GM19240 (cell line): Measurements from ENCODE around the gene GRIN1.

Source experiments
- DNase-seq: peaks from one replicate; pipeline ENCODE4 v3.0.0; 2011; ENCODE audit warnings: low spot score; ENCODE audit not compliant: insufficient read length

Gene GRIN1

DNA sequence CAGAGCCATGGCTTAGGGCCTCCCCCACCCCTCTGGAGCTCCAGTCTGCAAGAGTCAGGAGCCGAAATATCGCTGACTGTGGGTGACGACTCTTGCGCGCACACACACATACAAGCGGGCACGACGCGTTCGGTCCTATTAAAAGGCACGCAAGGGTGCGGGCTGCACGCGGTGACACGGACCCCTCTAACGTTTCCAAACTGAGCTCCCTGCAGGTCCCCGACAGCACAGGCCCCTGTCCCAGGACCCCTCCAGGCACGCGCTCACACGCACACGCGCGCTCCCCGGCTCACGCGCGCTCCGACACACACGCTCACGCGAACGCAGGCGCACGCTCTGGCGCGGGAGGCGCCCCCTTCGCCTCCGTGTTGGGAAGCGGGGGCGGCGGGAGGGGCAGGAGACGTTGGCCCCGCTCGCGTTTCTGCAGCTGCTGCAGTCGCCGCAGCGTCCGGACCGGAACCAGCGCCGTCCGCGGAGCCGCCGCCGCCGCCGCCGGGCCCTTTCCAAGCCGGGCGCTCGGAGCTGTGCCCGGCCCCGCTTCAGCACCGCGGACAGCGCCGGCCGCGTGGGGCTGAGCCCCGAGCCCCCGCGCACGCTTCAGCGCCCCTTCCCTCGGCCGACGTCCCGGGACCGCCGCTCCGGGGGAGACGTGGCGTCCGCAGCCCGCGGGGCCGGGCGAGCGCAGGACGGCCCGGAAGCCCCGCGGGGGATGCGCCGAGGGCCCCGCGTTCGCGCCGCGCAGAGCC lies at the start of gene GRIN1:
Gene GRIN1, plus strand, starts transcription at position 433 of the 746 bp plus-strand sequence. CDS start 333 bp downstream, outside the sequence.
- no peak for DNase-seq

- no peak for DNase-seq
These were observed 49.6 kb upstream of the GRIN1 start for GRCh38 chr9:137089232-137089947.

DNA sequence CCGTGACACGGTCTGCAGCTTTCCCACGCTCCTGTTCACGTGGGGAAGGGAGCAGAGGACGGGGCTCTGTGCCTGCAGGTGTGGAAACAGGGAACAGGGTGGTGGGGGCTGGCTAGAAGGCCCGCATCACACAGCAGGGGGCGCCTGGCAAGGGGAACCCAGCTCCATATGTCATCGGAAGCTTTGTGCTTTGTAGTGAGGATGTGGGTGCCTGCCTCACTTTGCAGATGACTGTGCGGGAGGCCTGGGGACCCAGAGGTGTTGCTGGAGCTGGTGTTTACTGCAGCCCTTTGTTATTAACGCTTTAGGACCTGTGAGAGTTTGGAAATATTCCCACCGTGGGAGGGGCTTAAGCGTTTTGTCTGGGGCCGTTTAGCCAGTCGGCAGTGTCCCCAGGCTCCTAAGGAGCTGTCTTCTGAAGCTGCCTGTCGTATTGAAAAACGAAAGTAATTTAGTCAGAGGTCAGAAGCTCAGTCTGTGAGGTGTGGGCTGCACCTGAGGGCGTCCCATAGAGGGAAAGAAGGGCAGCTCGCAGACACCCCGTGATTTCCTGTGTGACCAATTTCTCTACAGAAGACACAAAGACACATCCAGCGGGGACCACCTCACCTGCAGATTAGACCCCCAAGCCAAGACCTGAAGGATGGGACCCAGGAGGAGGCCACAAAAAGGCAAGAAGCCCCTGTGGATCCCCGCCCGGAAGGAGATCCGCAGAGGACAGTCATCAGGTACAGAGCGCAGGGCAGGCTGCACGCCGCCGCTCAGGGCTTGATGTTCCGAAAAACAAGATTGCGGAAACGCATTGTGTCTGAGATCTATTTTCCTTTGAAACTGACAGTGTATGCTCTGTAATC lies 43.1 kb upstream of the GRIN1 start:
- peak; percentile 58 for DNase-seq

DNA sequence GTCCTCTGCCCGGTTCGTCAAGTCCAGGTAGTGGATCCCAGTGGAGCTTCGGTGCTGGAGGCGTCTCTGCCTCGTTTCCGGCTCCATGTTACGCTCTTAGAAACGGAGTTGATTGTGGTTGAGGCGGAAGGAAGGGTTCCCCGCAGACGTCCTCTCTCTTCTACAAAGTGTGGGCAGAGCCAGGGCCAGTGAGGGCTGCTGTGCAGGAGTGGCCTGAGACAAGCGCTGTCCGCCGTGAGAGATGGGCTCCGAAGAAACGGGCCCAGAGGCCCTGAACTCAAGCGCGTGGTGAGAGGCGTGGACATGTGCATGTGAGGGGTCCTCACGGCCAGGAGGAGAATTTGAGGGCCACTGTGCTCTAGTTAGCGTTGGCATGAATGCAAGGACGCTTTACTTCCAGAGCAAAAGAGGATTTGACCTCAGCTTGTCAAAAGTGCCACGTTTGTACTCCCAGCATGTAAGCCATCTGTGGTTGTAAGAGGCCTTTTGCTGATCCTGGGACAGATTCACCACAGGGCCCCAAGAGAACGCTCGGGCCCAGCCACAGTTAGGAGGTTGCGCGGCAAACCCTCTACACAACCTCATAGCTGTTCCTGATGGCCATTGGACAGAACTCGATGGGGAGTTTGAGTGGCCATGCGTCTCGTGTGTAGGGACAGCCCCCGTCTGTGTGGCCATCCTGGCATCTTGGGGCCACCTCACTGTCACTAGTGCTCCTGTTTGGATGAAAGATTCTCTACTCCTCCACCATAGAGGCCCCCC lies 42.0 kb upstream of the GRIN1 start:
- DNase-seq, result no peak

DNA sequence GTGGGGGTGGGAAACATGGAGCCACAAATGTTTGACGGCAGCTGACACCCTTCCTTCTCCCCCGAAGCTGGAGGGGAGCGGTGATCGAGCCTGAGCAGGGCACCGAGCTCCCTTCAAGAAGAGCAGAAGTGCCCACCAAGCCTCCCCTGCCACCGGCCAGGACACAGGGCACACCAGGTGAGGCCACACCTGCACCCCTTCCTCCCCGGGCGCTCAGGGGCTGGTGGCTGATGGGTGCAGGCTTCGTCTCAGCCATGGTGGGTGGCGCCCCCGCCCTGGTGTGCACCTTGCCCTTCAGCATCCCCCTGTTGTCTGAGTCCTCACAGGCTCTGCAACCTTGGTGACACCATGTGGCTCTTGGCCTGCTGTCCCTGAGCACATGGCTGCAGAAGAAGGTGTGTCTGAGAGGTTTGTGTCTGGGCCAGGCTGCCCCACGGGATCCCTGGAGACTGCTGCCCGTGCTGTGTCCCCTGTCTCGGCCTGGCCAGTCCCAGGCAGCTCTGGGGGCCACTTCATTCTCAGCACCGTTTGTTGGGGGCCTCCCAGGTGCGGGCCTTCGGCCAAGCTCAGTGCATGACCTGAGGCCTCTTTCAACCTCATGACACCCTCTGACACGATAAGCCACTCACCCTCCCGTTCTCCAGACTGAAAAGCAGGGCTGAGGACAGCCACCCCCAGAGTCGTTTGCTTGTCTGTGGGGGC lies 41.0 kb upstream of the GRIN1 start:
- no peak for DNase-seq

- DNase-seq, result no peak
These were observed 39.7 kb upstream of the GRIN1 start for GRCh38 chr9:137099231-137099630.

GRCh38 chr9:137103206-137103999 lies 35.6 kb upstream of the GRIN1 start:
- no peak for DNase-seq

- no peak for DNase-seq
These were observed 32.9 kb upstream of the GRIN1 start for GRCh38 chr9:137105814-137106661.

DNA sequence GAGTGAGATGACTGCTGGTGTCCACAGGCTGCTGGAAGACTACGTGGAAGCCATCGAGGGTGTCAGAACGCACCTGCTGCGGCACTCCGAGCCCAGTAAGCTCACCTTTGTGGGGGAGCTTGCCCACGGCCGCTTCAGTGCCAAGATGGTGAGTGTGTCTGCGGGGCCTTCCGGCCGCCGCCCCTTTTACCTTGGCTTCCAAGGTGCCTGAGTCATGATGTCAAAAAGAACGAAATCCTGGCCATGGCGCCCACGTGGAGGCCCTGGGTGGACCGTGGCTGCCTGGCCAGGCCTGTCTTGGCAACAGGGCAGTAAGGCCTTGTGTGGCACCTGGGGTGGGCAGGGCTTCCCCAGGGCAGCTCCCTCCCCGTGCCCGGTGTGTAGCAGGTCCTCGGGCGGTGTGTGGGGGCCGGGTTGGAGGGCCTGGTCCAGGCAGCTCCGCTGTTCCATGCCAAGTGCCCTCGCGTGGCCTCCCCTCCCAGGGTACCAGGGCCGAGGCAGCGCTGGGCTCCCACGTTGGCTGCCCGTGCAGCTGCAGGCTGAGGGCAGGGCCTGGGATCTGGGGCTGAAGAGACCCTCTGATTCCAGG lies 32.2 kb upstream of the GRIN1 start:
- DNase-seq, result no peak

DNA sequence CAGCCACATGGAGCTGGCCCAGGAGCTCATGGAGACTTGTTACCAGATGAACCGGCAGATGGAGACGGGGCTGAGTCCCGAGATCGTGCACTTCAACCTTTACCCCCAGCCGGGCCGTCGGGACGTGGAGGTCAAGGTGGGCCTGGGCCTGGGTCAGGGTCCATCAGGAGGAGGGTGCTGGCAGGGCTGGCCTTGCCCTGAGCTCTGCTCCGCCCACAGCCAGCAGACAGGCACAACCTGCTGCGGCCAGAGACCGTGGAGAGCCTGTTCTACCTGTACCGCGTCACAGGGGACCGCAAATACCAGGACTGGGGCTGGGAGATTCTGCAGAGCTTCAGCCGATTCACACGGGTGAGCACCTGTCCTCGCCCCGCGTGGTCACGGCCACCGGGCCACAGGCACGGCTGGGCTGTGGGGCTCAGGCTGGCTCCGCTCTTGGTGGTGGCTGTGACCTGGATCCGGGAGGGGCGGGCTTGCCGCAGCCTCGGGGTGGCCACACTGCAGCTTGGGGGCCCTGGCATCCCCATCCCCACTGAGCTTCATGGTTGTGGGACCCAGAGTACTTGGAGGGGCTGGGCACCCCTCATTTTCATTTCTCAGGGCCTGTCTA lies 31.5 kb upstream of the GRIN1 start:
- no peak for DNase-seq

DNA sequence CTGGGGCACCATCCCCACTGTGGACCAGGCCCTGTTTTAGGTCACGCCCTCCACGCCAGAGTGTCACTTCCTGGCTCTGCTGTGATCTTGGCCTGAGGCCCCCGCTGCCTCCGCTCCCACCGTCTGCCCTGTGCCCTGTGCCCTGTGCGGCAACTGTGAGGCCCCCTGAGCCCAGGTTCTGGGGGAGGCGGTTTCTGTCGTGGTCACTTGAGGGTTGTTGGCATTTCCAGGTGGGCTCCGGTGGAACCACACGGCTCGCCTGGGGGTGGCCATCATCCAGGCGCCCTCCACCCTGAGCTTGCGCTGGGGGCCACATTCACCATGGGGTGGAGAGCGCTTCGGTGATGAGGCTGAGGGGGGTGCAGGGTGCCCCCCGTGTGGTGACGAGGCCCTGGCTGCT lies 31.0 kb upstream of the GRIN1 start:
- no peak for DNase-seq

DNA sequence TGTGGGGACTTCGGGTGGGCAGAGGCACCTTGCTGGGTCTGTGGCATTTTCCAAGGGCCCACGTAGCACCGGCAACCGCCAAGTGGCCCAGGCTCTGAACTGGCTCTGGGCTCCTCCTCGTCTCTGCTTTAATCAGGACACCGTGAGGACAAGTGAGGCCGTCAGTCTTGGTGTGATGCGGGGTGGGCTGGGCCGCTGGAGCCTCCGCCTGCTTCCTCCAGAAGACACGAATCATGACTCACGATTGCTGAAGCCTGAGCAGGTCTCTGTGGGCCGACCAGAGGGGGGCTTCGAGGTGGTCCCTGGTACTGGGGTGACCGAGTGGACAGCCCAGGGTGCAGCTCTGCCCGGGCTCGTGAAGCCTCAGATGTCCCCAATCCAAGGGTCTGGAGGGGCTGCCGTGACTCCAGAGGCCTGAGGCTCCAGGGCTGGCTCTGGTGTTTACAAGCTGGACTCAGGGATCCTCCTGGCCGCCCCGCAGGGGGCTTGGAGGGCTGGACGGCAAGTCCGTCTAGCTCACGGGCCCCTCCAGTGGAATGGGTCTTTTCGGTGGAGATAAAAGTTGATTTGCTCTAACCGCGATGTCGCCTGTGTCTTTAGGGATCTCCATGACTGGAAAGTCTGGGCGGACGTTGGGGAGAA lies 30.2 kb upstream of the GRIN1 start:
- no peak for DNase-seq

GRCh38 chr9:137109250-137110146 lies 29.5 kb upstream of the GRIN1 start:
- DNase-seq, result no peak

- no peak for DNase-seq
These were observed 28.6 kb upstream of the GRIN1 start for GRCh38 chr9:137110147-137110910.

DNA sequence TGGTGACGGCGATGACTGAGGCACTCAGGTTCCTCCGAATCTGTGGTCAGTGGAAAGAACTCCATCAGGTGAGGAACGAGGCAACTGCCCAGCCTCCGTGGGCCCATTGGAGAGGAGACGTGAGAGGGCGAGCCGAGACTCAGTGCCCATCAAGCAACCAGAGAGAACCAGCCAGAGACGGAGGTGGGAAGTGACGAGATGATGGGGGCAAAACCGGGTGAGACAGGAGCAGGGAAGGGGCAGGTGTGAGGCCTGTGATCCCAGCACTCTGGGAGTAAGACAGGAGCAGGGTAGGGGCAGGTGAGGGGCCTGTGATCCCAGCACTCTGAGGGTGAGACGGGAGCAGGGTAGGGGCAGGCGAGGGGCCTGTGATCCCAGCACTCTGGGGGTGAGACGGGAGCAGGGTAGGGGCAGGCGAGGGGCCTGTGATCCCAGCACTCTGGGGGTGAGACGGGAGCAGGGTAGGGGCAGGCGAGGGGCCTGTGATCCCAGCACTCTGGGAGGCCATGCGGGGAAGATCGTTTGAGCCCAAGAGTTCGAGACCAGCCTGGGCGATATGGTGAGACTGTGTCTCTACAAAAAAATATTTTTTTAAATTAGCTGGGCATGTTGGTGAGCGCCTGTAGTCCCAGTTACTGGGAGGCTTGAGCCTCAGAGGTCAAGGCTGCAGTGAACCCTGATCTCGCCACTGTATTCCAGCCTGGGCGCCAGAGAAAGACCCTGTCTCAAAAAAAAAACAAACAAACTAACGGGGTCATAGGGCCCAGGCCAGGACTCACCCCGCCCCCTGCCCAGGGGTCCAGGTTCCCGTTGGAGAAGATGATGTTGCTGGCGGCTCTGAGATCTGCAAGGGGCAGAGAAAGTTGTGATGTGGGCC lies 27.8 kb upstream of the GRIN1 start:
- no peak for DNase-seq
